ENCODE data around the gene LRRC51. TPM values are rescaled to one million over a fixed set of nuclear protein-coding genes. Genes with fewer than 3 reads are reported as not detected.

Gene LRRC51
- total RNA-seq = 5.0 TPM
- 8.3 TPM for polyA plus RNA-seq

GRCh38 chr11:72080326-72081183, at the start of gene LRRC51, which contains the start of gene NUMA1:
TSS of gene LRRC51 (plus strand) at chr11:72080850. CDS start at chr11:72089084, 8,234 bp downstream.
TSS of gene NUMA1 (minus strand) at chr11:72080542. CDS start at chr11:72035943, 44,599 bp downstream.
- Histone ChIP-seq H3K4me3 (ENCODE audit: low read depth, low read length) (peak within 1 kb of the TSS; percentile 71), H3K36me3 (ENCODE audit: insufficient read depth) (no peaks in the 10 kb centered on the region), H3K27ac (ENCODE audit: low read depth) (peak within 1 kb of the TSS; percentile 92), H3K4me1 (ENCODE audit: insufficient read depth) (peaks cover 2% of the 10 kb centered on the region)
- peak; percentile 100 for DNase-seq (ENCODE audit: extremely low spot score)
- under 1% methylated on average over 60 of the region's 60 CpGs for WGBS

GRCh38 chr11:72036687-72037086, 44.0 kb upstream of the LRRC51 start:
- Histone ChIP-seq H3K4me1 (ENCODE audit: insufficient read depth) (no peaks in the 10 kb centered on the region), H3K36me3 (ENCODE audit: insufficient read depth) (peaks cover 7% of the 10 kb centered on the region), H3K27ac (ENCODE audit: low read depth) (no peak overlapping the region), H3K4me3 (ENCODE audit: low read depth, low read length) (no peak overlapping the region)
- 55% methylated on average over 3 of the region's 3 CpGs for WGBS
- DNase-seq (ENCODE audit: extremely low spot score) = no peak

- no peaks in the 10 kb centered on the region for H3K4me1 ChIP-seq (ENCODE audit: insufficient read depth)
- H3K4me3 ChIP-seq (ENCODE audit: low read depth, low read length) = peak overlapping the region; percentile 56
- no peak for DNase-seq (ENCODE audit: extremely low spot score)
- H3K27ac ChIP-seq (ENCODE audit: low read depth) = no peak overlapping the region
- 19% methylated on average over 4 of the region's 4 CpGs for WGBS
- peaks cover 7% of the 10 kb centered on the region for H3K36me3 ChIP-seq (ENCODE audit: insufficient read depth)
Observed at GRCh38 chr11:72037554-72038311, 42.9 kb upstream of the LRRC51 start.

GRCh38 chr11:72038491-72038890, 42.2 kb upstream of the LRRC51 start:
- H3K4me1 ChIP-seq (ENCODE audit: insufficient read depth) = no peaks in the 10 kb centered on the region
- peak overlapping the region; percentile 56 for H3K4me3 ChIP-seq (ENCODE audit: low read depth, low read length)
- no peak for DNase-seq (ENCODE audit: extremely low spot score)
- WGBS = 3% methylated on average over 2 of the region's 2 CpGs
- peaks cover 7% of the 10 kb centered on the region for H3K36me3 ChIP-seq (ENCODE audit: insufficient read depth)
- H3K27ac ChIP-seq (ENCODE audit: low read depth) = peak overlapping the region; percentile 91

GRCh38 chr11:72039031-72039855, 41.4 kb upstream of the LRRC51 start:
- DNase-seq (ENCODE audit: extremely low spot score) = no peak
- WGBS = 14% methylated on average over 5 of the region's 5 CpGs
- H3K27ac ChIP-seq (ENCODE audit: low read depth) = peak overlapping the region; percentile 91
- peaks cover 5% of the 10 kb centered on the region for H3K36me3 ChIP-seq (ENCODE audit: insufficient read depth)
- no peaks in the 10 kb centered on the region for H3K4me1 ChIP-seq (ENCODE audit: insufficient read depth)
- peak overlapping the region; percentile 56 for H3K4me3 ChIP-seq (ENCODE audit: low read depth, low read length)

- H3K4me1 ChIP-seq (ENCODE audit: insufficient read depth) = no peaks in the 10 kb centered on the region
- DNase-seq (ENCODE audit: extremely low spot score) = no peak
- WGBS = 5% methylated on average over 6 of the region's 6 CpGs
- H3K27ac ChIP-seq (ENCODE audit: low read depth) = peak overlapping the region; percentile 91
- H3K36me3 ChIP-seq (ENCODE audit: insufficient read depth) = peaks cover 3% of the 10 kb centered on the region
- peak overlapping the region; percentile 56 for H3K4me3 ChIP-seq (ENCODE audit: low read depth, low read length)
Observed at GRCh38 chr11:72039856-72040401, 40.7 kb upstream of the LRRC51 start.

GRCh38 chr11:72040491-72041363, 39.9 kb upstream of the LRRC51 start:
- Histone ChIP-seq H3K36me3 (ENCODE audit: insufficient read depth) (no peaks in the 10 kb centered on the region), H3K27ac (ENCODE audit: low read depth) (peak overlapping the region; percentile 91), H3K4me1 (ENCODE audit: insufficient read depth) (no peaks in the 10 kb centered on the region), H3K4me3 (ENCODE audit: low read depth, low read length) (peak overlapping the region; percentile 56)
- WGBS = under 1% methylated on average over 23 of the region's 23 CpGs
- peak; percentile 93 for DNase-seq (ENCODE audit: extremely low spot score)

GRCh38 chr11:72041364-72042063, 39.1 kb upstream of the LRRC51 start:
- peak overlapping the region; percentile 56 for H3K4me3 ChIP-seq (ENCODE audit: low read depth, low read length)
- no peaks in the 10 kb centered on the region for H3K36me3 ChIP-seq (ENCODE audit: insufficient read depth)
- no peak for DNase-seq (ENCODE audit: extremely low spot score)
- H3K27ac ChIP-seq (ENCODE audit: low read depth) = peak overlapping the region; percentile 91
- H3K4me1 ChIP-seq (ENCODE audit: insufficient read depth) = no peaks in the 10 kb centered on the region
- under 1% methylated on average over 23 of the region's 23 CpGs for WGBS

GRCh38 chr11:72042064-72042745, 38.4 kb upstream of the LRRC51 start:
- DNase-seq (ENCODE audit: extremely low spot score) = no peak
- Histone ChIP-seq H3K27ac (ENCODE audit: low read depth) (peak overlapping the region; percentile 91), H3K4me1 (ENCODE audit: insufficient read depth) (no peaks in the 10 kb centered on the region), H3K36me3 (ENCODE audit: insufficient read depth) (no peaks in the 10 kb centered on the region), H3K4me3 (ENCODE audit: low read depth, low read length) (peak overlapping the region; percentile 56)
- 11% methylated on average over 5 of the region's 5 CpGs for WGBS

GRCh38 chr11:72045849-72046248, 34.8 kb upstream of the LRRC51 start:
- no peaks in the 10 kb centered on the region for H3K36me3 ChIP-seq (ENCODE audit: insufficient read depth)
- no peak for DNase-seq (ENCODE audit: extremely low spot score)
- no peak overlapping the region for H3K27ac ChIP-seq (ENCODE audit: low read depth)
- peaks cover 1% of the 10 kb centered on the region for H3K4me1 ChIP-seq (ENCODE audit: insufficient read depth)
- no peak overlapping the region for H3K4me3 ChIP-seq (ENCODE audit: low read depth, low read length)
- 33% methylated on average over 5 of the region's 5 CpGs for WGBS

- H3K4me1 ChIP-seq (ENCODE audit: insufficient read depth) = peaks cover 1% of the 10 kb centered on the region
- no peak overlapping the region for H3K4me3 ChIP-seq (ENCODE audit: low read depth, low read length)
- H3K27ac ChIP-seq (ENCODE audit: low read depth) = peak overlapping the region; percentile 60
- WGBS = 84% methylated on average over 3 of the region's 3 CpGs
- no peaks in the 10 kb centered on the region for H3K36me3 ChIP-seq (ENCODE audit: insufficient read depth)
- no peak for DNase-seq (ENCODE audit: extremely low spot score)
Observed at GRCh38 chr11:72048766-72049460, 31.7 kb upstream of the LRRC51 start.
